Measurements from ENCODE around the gene ZNF654. TPM values are rescaled to one million over a fixed set of nuclear protein-coding genes. Genes with fewer than 3 reads are reported as not detected.

Gene ZNF654
- total RNA-seq, 1 donor from 2014 or later, result 11.8 TPM

DNA sequence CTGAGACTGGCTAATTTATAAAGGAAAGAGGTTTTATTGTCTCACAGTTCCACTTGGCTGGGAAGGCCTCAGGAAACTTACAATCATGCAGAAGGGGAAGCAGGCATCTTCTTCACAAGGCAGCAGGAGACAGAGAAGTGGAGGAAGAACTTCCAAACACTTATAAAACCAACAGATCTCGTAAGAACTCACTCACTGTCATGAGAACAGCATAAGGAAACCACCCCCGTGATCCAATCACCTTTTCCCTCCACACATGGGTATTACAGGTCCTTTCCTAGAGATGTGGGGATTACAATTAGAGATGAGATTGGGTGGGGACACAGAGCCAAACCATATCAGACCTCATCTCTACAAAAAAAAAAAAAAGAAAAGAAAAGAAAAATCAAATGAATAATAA is 26.0 kb upstream of the ZNF654 start:
- H3K4me3 Mint-ChIP-seq (ENCODE audit: unreplicated experiment), result no peak overlapping the region
- TF ChIP-seq, protein P1, sequence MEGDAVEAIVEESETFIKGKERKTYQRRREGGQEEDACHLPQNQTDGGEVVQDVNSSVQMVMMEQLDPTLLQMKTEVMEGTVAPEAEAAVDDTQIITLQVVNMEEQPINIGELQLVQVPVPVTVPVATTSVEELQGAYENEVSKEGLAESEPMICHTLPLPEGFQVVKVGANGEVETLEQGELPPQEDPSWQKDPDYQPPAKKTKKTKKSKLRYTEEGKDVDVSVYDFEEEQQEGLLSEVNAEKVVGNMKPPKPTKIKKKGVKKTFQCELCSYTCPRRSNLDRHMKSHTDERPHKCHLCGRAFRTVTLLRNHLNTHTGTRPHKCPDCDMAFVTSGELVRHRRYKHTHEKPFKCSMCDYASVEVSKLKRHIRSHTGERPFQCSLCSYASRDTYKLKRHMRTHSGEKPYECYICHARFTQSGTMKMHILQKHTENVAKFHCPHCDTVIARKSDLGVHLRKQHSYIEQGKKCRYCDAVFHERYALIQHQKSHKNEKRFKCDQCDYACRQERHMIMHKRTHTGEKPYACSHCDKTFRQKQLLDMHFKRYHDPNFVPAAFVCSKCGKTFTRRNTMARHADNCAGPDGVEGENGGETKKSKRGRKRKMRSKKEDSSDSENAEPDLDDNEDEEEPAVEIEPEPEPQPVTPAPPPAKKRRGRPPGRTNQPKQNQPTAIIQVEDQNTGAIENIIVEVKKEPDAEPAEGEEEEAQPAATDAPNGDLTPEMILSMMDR (IDR thresholded peaks at IDR 0.05; ENCODE audit: partially characterized antibody, unreplicated experiment), result no peak
- H3K9me3 Mint-ChIP-seq (ENCODE audit: unreplicated experiment), result no peaks in the 10 kb centered on the region
- H3K27me3 Mint-ChIP-seq (ENCODE audit: unreplicated experiment), result peaks cover 2% of the 10 kb centered on the region
- no peak overlapping the region for H3K27ac Mint-ChIP-seq (ENCODE audit: unreplicated experiment)
- H3K4me1 Mint-ChIP-seq (ENCODE audit: low read depth, unreplicated experiment), result no peaks in the 10 kb centered on the region
- no peak for DNase-seq
- H3K36me3 Mint-ChIP-seq (ENCODE audit: unreplicated experiment), result no peaks in the 10 kb centered on the region

DNA sequence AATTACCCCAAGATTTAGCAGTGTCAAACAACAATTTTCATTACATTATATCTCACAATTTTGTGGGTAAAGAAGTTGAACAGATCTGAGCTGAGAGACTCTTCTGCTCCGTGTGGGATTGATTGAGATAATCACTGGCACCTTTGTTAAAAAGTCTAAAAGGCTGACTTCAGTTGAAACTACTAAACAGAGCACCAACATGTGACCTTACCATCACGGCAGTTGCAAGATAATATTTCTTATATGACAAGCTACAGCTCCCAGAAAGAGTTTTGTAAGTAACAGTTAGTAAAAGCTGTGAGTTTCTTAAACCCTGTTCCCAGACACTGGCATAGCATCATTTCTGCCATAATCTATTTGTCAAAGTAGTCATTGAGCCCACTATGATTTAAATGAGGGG is 25.2 kb upstream of the ZNF654 start:
- Mint-ChIP-seq H3K36me3 (ENCODE audit: unreplicated experiment) (no peaks in the 10 kb centered on the region), H3K27ac (ENCODE audit: unreplicated experiment) (no peak overlapping the region), H3K27me3 (ENCODE audit: unreplicated experiment) (peaks cover 2% of the 10 kb centered on the region), H3K9me3 (ENCODE audit: unreplicated experiment) (no peaks in the 10 kb centered on the region), H3K4me3 (ENCODE audit: unreplicated experiment) (no peak overlapping the region), H3K4me1 (ENCODE audit: low read depth, unreplicated experiment) (no peaks in the 10 kb centered on the region)
- TF ChIP-seq, protein P1 (IDR thresholded peaks at IDR 0.05; ENCODE audit: partially characterized antibody, unreplicated experiment), result no peak
- no peak for DNase-seq

DNA sequence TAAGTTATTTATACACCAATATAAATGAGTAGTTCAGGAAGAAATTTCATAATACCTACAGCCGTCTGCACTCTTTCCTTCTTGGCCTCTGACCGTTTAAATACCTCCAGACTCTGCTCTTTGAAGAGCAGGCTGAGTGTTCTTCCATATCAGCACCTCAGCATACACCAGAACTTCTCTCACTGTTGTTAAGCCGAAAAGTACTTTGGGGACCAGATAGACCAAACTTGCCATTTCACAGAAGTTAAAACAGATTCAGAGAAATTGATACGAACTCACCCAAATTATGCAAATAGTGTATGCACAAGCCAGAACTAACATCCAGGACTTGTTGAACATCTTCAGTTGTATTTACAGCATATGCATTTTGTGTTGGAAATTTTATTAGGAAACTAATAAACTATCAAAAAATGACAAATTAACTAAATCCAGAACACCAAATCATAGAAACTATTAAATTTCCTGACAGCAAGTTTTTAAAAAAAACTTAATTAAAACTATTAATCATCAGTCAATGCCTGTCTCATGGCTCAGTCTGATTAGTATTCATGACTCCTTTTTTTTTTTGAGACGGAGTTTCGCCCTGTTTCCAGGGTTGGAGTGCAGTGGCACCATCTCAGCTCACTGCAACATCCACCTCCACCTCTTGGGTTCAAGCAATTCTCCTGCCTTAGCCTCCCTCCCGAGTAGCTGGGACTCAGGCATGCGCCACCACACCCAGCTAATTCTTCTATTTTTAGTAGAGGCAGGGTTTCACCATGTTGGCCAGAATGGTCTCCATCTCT is 24.4 kb upstream of the ZNF654 start:
- TF ChIP-seq, protein P1 (IDR thresholded peaks at IDR 0.05; ENCODE audit: partially characterized antibody, unreplicated experiment), result no peak
- DNase-seq, result no peak
- Mint-ChIP-seq H3K9me3 (ENCODE audit: unreplicated experiment) (no peaks in the 10 kb centered on the region), H3K36me3 (ENCODE audit: unreplicated experiment) (no peaks in the 10 kb centered on the region), H3K27ac (ENCODE audit: unreplicated experiment) (no peak overlapping the region), H3K4me3 (ENCODE audit: unreplicated experiment) (no peak overlapping the region), H3K27me3 (ENCODE audit: unreplicated experiment) (peaks cover 2% of the 10 kb centered on the region), H3K4me1 (ENCODE audit: low read depth, unreplicated experiment) (no peaks in the 10 kb centered on the region)

- Mint-ChIP-seq H3K4me1 (ENCODE audit: low read depth, unreplicated experiment) (no peaks in the 10 kb centered on the region), H3K4me3 (ENCODE audit: unreplicated experiment) (no peak overlapping the region), H3K27ac (ENCODE audit: unreplicated experiment) (no peak overlapping the region), H3K27me3 (ENCODE audit: unreplicated experiment) (peaks cover 2% of the 10 kb centered on the region), H3K36me3 (ENCODE audit: unreplicated experiment) (no peaks in the 10 kb centered on the region), H3K9me3 (ENCODE audit: unreplicated experiment) (peaks cover 2% of the 10 kb centered on the region)
- DNase-seq, result no peak
- TF ChIP-seq, protein P1 (IDR thresholded peaks at IDR 0.05; ENCODE audit: partially characterized antibody, unreplicated experiment), result no peak
Measured at GRCh38 chr3:88036221-88036620, 22.8 kb upstream of the ZNF654 start.

- TF ChIP-seq, protein P1 (IDR thresholded peaks at IDR 0.05; ENCODE audit: partially characterized antibody, unreplicated experiment), result no peak
- Mint-ChIP-seq H3K4me1 (ENCODE audit: low read depth, unreplicated experiment) (no peaks in the 10 kb centered on the region), H3K4me3 (ENCODE audit: unreplicated experiment) (no peak overlapping the region), H3K36me3 (ENCODE audit: unreplicated experiment) (no peaks in the 10 kb centered on the region), H3K9me3 (ENCODE audit: unreplicated experiment) (peaks cover 2% of the 10 kb centered on the region), H3K27ac (ENCODE audit: unreplicated experiment) (no peak overlapping the region), H3K27me3 (ENCODE audit: unreplicated experiment) (no peaks in the 10 kb centered on the region)
- DNase-seq, result no peak
Measured at GRCh38 chr3:88038566-88038965, 20.5 kb upstream of the ZNF654 start.

All from glutamatergic neuron (in vitro differentiated cells).